CD4-positive, alpha-beta T cell treated with Interleukin-17A for 4 hours (primary cell): ENCODE data around the gene DPH6.

Experiments
- DNase-seq: peaks from one replicate; pipeline ENCODE4 v3.0.0-alpha.2; 2020; ENCODE audit warnings: mixed read lengths

Gene DPH6

GRCh38 chr15:35540021-35540420 is 5.9 kb downstream of the DPH6 start:
- DNase-seq: no peak

GRCh38 chr15:35535365-35535916 is 10.5 kb downstream of the DPH6 start:
- DNase-seq: no peak

GRCh38 chr15:35533130-35534110 is 12.5 kb downstream of the DPH6 start:
- DNase-seq: no peak

GRCh38 chr15:35530698-35531097 is 15.3 kb downstream of the DPH6 start:
- no peak for DNase-seq

GRCh38 chr15:35529784-35530183 is 16.2 kb downstream of the DPH6 start:
- DNase-seq: no peak

GRCh38 chr15:35522061-35522460 is 23.9 kb downstream of the DPH6 start:
- DNase-seq: no peak

GRCh38 chr15:35519541-35520149 is 26.3 kb downstream of the DPH6 start:
- no peak for DNase-seq

GRCh38 chr15:35519052-35519451 is 26.9 kb downstream of the DPH6 start:
- no peak for DNase-seq

GRCh38 chr15:35514759-35515158 is 31.2 kb downstream of the DPH6 start:
- DNase-seq: no peak

- no peak for DNase-seq
Measured at GRCh38 chr15:35507932-35508638, 37.9 kb downstream of the DPH6 start.

- DNase-seq: no peak
Measured at GRCh38 chr15:35506272-35506870, 39.6 kb downstream of the DPH6 start.

- no peak for DNase-seq
Measured at GRCh38 chr15:35505809-35506208, 40.2 kb downstream of the DPH6 start.

GRCh38 chr15:35505141-35505540 is 40.8 kb downstream of the DPH6 start:
- no peak for DNase-seq

- no peak for DNase-seq
Measured at GRCh38 chr15:35499723-35500122, 46.2 kb downstream of the DPH6 start.

- no peak for DNase-seq
Measured at GRCh38 chr15:35496585-35496984, 49.4 kb downstream of the DPH6 start.

- no peak for DNase-seq
Measured at GRCh38 chr15:35495080-35495479, 50.9 kb downstream of the DPH6 start.

- DNase-seq: no peak
Measured at GRCh38 chr15:35491999-35492398, 54.0 kb downstream of the DPH6 start.

GRCh38 chr15:35491173-35491572 is 54.8 kb downstream of the DPH6 start:
- DNase-seq: no peak

- DNase-seq: no peak
Measured at GRCh38 chr15:35490511-35490910, 55.5 kb downstream of the DPH6 start.

- no peak for DNase-seq
Measured at GRCh38 chr15:35487417-35487816, 58.5 kb downstream of the DPH6 start.

GRCh38 chr15:35486296-35486695 is 59.7 kb downstream of the DPH6 start:
- DNase-seq: no peak

GRCh38 chr15:35485411-35485810 is 60.6 kb downstream of the DPH6 start:
- no peak for DNase-seq
